ENCODE data around the gene PSAP.

DNA sequence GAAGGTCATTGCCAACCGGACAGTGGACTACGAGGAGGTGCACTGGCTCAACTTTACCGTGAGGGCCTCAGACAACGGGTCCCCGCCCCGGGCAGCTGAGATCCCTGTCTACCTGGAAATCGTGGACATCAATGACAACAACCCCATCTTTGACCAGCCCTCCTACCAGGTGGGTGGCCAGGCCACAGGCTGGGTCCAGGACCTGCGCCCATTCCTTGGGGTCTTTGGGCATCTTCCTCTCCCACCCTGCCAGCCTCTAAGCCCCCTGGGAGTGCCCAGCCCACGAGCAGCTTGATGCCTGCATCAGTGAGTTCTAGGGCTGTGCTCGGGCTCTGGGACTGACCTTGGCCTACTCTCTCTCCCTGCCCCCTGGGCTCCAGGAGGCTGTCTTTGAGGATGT is 51.9 kb downstream of the PSAP start:
- TF ChIP-seq NR3C1 (CRISPR knock-in tag; conservative IDR thresholded peaks at IDR 0.05; ENCODE audit: low read depth) (no peak), NFYB (CRISPR knock-in tag; conservative IDR thresholded peaks at IDR 0.05; ENCODE audit: low read depth) (no peak), FOXJ3 (CRISPR knock-in tag; IDR thresholded peaks at IDR 0.05; ENCODE audit: borderline replicate concordance) (no peak), IRF2 (CRISPR knock-in tag; IDR thresholded peaks at IDR 0.05; ENCODE audit: borderline replicate concordance, low read depth) (no peak), TCF7 (CRISPR knock-in tag; IDR thresholded peaks at IDR 0.05; ENCODE audit: low read depth) (no peak), GABPB1 (CRISPR knock-in tag; IDR thresholded peaks at IDR 0.05) (no peak), JUN (CRISPR knock-in tag; IDR thresholded peaks at IDR 0.05) (no peak)
- TF ChIP-seq, protein P1, sequence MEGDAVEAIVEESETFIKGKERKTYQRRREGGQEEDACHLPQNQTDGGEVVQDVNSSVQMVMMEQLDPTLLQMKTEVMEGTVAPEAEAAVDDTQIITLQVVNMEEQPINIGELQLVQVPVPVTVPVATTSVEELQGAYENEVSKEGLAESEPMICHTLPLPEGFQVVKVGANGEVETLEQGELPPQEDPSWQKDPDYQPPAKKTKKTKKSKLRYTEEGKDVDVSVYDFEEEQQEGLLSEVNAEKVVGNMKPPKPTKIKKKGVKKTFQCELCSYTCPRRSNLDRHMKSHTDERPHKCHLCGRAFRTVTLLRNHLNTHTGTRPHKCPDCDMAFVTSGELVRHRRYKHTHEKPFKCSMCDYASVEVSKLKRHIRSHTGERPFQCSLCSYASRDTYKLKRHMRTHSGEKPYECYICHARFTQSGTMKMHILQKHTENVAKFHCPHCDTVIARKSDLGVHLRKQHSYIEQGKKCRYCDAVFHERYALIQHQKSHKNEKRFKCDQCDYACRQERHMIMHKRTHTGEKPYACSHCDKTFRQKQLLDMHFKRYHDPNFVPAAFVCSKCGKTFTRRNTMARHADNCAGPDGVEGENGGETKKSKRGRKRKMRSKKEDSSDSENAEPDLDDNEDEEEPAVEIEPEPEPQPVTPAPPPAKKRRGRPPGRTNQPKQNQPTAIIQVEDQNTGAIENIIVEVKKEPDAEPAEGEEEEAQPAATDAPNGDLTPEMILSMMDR (IDR thresholded peaks at IDR 0.05), result no peak
- TF ChIP-seq, protein P2, sequence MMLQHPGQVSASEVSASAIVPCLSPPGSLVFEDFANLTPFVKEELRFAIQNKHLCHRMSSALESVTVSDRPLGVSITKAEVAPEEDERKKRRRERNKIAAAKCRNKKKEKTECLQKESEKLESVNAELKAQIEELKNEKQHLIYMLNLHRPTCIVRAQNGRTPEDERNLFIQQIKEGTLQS (CRISPR knock-in tag; conservative IDR thresholded peaks at IDR 0.05), result no peak
- TF ChIP-seq, protein P3, sequence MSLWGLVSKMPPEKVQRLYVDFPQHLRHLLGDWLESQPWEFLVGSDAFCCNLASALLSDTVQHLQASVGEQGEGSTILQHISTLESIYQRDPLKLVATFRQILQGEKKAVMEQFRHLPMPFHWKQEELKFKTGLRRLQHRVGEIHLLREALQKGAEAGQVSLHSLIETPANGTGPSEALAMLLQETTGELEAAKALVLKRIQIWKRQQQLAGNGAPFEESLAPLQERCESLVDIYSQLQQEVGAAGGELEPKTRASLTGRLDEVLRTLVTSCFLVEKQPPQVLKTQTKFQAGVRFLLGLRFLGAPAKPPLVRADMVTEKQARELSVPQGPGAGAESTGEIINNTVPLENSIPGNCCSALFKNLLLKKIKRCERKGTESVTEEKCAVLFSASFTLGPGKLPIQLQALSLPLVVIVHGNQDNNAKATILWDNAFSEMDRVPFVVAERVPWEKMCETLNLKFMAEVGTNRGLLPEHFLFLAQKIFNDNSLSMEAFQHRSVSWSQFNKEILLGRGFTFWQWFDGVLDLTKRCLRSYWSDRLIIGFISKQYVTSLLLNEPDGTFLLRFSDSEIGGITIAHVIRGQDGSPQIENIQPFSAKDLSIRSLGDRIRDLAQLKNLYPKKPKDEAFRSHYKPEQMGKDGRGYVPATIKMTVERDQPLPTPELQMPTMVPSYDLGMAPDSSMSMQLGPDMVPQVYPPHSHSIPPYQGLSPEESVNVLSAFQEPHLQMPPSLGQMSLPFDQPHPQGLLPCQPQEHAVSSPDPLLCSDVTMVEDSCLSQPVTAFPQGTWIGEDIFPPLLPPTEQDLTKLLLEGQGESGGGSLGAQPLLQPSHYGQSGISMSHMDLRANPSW (CRISPR knock-in tag; conservative IDR thresholded peaks at IDR 0.05; ENCODE audit: low read depth), result no peak
- TF ChIP-seq, protein P4, sequence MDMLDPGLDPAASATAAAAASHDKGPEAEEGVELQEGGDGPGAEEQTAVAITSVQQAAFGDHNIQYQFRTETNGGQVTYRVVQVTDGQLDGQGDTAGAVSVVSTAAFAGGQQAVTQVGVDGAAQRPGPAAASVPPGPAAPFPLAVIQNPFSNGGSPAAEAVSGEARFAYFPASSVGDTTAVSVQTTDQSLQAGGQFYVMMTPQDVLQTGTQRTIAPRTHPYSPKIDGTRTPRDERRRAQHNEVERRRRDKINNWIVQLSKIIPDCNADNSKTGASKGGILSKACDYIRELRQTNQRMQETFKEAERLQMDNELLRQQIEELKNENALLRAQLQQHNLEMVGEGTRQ (CRISPR knock-in tag; IDR thresholded peaks at IDR 0.05), result no peak
